HG02885 (cell line): ENCODE measurements around the gene PTGES3.
"Not testable (repeated sequence)": the region's sequence is repeated elsewhere in the genome, so short reads cannot be mapped to it uniquely, and the experiment has no call there.

Experiments
- ATAC-seq: cut with Tn5 transposase; IDR thresholded peaks from one replicate; pipeline ENCODE4 v1.9.1; 2021; ENCODE audit warnings: mild to moderate bottlenecking; ENCODE audit not compliant: unreplicated experiment, poor library complexity

Gene PTGES3

DNA sequence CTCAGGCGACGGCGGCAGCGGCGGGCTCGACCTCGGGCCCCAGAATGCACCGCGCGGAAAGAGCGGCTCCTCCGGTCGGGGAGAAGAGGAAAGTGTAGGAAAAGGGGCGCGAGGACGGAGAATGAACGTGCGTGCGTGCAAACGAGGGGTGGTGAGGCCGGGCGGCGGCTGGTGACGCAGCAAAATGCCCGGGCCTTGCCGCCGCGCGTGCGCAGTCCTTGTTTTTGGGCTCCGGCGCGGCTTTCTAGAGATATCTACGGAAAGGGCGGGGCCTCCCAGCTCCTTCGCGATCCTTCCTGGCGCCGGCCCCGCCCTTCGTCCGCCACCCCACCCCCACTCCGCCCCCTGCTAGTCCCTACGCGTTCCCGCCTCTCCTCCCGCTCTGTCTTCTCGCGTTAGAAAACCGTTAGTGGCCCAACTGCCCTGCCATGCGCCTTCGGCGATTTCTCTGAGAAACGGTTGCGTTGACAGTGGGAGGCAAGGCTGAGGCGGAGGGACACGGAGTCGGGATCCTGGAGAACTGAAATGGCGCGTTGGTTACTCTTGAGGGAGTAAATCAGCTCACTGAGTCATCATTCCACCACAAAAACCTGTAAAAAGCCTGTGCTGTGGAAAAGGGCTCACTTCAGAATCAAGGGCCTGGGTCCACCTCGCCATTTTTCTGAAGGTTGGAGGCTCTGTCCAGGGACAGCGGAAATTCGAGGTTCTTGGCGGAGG, at the start of gene PTGES3:
TSS of gene PTGES3 (minus strand) at position 156 of the 717 bp plus-strand sequence. CDS start 285 bp downstream, outside the sequence.
- ATAC-seq: peak; percentile 69

- ATAC-seq: no peak
These were observed 40.2 kb upstream of the PTGES3 start for GRCh38 chr12:56728139-56728861.

GRCh38 chr12:56726196-56726675, 38.2 kb upstream of the PTGES3 start:
- ATAC-seq: not testable (repeated sequence)

DNA sequence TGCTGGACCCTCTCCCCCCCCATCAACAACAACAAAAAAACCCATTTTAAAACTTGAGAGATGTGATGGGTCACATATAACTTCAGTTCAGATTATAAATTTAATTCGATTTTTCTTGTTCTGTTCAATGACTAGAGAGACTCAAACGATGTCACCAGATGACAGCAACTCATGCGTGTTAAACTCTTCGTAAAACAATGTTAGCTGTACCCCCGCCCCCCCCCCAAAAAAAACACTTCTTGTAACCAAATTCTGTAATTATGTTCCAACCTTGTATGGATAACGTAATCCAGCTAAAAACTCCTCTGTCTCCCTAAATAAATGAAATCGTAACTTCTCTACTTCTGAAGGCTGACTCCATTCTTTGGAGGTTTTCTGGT, 37.6 kb upstream of the PTGES3 start:
- no peak for ATAC-seq

DNA sequence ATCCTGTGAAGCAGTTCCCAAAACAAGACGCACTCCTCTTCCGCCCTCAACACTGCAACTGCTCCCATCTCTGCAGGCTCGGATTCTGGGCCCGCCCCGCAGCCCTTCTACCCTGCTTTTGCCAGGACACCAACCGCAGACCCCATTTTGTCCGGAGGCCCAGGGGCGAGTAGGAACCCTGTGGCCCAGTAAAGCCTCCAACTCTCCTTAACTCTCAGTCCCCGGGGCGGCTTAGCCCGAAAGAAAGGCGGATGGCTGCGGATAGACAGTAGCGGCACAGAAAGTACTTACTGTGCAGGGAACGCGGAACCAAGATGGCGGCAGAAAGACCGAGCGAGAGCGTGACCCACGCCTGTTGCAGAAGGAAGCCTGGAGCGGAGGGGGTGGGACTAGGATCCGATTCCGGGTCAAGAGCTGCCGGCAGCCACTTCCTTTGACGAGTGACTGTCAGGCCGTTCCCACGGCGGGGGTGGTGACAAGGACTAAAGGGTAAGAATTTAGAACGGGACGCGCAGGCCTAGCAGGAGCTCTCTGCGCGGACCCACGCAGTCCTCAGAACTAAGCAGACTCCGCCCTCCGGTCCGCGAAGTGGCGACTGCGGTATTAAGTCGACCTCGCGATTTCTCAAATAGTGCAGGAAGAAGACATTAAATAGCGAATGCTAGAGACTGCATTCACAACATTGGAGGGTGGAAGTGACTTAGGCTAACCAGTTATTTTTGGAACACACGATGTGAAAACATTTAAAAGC, 37.1 kb upstream of the PTGES3 start, which contains the start of gene NACA:
TSS of gene NACA (minus strand) at position 328 of the 751 bp plus-strand sequence. CDS start 778 bp downstream, outside the sequence.
- ATAC-seq: peak; percentile 93

GRCh38 chr12:56724701-56724971, 36.6 kb upstream of the PTGES3 start:
- no peak for ATAC-seq

DNA sequence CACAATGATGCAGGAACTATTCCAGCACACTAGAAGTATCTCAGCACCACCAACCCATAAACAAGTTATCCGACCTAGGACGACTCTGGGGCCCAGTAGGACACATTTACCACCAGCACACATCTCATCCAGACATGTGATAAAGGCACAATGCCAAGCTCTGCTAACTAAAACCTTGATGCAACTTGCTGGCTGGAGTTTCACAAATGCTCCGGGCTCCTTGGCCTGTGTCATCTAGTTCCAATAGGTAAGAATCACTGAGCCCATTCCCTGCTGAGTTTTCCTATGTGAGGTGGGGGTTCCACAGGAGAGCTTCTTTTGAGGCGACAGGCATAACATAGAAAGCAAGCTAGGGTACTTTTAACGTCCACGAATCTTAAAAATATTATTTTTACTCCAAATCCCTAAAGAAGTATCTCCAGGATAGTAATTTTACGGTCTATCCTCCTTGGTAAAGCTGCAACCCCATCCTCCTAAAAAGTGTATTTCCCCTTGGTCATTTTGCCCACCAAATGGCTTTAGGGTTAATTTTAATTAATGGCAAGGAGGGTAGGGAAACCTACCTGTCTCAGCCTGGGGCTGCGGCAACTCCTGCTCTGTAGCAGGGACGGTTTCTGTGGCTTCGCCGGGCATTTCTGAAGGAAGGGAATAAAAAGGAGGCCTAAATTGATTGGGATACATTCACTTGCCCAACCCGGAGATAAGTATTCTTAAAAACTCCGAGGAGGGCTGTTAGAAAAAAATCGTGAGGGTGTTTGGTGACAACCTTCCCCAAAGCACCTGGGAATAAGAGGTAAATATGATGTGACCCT, 36.0 kb upstream of the PTGES3 start:
- ATAC-seq: no peak

GRCh38 chr12:56723352-56723751, 35.3 kb upstream of the PTGES3 start:
- no peak for ATAC-seq

DNA sequence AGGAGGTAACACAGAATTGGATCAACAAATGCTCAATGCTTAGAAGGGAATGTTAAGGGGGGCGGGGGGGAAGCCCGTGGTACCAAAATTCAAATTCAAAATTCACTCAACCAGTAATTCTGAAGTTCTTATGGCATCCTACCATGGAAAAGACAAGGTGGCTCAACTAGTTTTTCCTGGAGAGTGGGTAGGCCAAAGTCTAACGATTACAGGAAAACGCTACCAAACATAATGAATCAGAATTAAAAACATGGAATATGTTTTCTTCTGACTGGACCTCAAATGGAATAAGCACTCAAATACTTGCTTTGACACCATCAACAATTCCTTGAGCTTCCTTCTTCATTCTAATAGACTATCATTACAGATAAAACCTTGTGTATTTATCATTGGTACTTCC, 34.7 kb upstream of the PTGES3 start:
- ATAC-seq: no peak

- ATAC-seq: no peak
These were observed 33.6 kb upstream of the PTGES3 start for GRCh38 chr12:56721721-56722120.

GRCh38 chr12:56721216-56721615, 33.1 kb upstream of the PTGES3 start:
- no peak for ATAC-seq

- ATAC-seq: no peak
These were observed 32.7 kb upstream of the PTGES3 start for GRCh38 chr12:56720731-56721151.

GRCh38 chr12:56719056-56719455, 31.0 kb upstream of the PTGES3 start:
- ATAC-seq: no peak

DNA sequence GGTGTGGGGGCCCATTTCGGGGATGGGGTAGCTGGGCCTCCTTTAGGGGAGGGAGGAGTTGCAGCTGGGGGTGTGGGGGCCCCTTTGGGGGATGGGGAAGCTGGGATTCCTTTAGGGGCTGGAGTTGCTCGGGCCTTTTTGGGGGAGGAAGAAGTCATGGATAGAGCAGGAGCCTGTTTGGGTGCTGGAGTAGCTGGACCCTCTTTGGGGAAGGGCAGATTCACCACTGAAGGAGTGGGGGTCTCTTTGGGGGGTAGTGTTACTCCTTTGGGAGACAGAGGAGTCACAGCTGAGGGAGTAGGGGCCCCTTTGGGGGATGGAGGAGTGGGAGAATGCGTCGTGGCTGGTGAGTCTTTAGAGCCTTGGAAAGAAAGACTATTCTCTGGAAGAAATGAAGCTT, 30.6 kb upstream of the PTGES3 start:
- no peak for ATAC-seq

GRCh38 chr12:56718149-56718548, 30.1 kb upstream of the PTGES3 start:
- ATAC-seq: no peak

DNA sequence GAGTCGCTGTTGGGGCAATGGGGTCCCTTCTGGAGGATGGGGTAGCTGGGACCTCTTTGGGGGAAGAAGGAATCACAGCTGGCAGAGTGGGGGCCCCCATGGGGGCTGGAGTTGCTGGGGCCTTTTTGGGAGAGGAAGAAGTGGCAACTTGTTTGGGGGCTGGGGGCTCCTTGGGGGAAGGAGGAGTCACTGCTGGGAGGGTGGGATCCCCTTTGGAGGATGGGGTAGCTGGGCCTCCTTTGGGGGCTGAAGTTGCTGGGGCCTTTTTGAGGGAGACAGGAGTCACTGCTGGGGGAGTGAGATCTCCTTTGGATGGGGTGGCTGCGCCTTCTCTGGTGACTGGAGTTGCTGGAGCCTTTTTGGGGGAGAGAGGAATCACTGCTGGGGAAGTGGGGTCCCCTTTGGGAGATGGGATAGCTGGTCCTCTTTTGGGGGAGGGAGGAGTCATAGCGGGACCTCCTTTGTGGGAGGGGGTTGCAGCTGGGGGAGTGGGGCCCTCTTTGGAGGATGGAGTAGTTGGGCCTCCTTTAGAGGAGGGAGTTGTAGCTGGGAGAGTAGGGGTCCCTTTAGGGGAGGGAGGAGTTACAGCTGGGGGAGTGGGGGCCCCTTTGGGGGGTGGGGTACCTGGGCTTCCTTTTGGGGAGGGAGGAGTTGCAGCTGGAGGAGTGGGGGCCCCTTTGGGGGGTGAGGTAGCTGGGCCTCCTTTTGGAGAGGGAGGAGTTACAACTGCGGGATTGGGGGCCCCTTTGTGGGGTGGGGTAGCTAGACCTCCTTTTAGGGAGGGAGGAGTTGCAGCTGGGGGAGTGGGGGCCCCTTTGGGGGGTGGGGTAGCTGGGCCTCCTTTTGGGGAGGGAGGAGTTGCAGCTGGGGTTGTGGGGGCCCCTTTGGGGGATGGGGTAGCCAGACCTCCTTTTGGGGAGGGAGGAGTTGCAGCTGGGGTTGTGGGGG, 29.1 kb upstream of the PTGES3 start:
- no peak for ATAC-seq

- ATAC-seq: no peak
These were observed 28.4 kb upstream of the PTGES3 start for GRCh38 chr12:56716458-56716857.

DNA sequence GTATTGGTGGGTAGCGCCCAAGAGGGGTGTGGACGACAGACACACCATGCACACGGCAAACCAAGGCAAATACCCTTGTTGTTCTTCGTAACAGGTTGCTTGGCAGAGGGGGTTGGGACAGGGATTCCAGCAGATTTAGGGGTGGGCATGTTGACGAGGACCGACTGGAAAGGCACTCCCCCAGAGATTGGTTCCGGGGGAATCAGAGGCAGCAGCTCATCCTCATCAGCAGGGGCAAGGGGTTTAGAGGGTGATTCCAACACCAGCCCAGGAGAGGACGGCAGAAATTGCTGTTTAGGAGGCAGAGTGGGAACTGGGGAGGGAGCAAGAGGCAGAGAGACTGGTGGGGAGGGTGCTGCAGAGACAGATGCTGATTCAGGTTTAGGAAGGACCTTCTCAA, 27.7 kb upstream of the PTGES3 start:
- ATAC-seq: no peak

DNA sequence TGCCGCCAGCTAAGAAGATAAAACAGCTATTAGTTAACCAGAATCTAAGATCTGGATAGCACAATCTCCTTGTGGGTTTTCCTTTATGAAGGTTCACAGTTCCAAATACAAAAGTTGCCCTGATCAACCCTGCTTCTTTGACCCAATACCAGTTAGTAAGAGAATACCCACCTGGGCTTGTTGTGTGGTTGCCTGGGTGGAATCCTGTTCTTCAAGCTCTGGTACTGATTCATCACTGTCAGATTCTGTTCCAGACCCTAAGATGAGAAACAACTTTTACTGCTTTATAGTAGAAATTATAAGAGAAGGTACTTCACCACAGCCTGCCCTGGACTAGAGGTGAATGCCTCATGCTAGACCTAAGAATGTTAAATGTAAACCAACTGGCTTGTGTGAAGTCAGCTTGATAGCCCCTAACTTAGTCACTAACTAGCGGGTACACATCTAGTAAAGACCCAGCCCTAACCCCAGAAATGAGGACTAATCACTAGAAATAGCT, 26.4 kb upstream of the PTGES3 start:
- no peak for ATAC-seq
